HG02610 (cell line): Measurements from ENCODE around the gene IL6R.

Experiments
- ATAC-seq: cut with Tn5 transposase; IDR thresholded peaks from one replicate; pipeline ENCODE4 v1.9.1; 2021; ENCODE audit warnings: mild to moderate bottlenecking, moderate library complexity; ENCODE audit not compliant: unreplicated experiment

IL6R gene

GRCh38 chr1:154423988-154424326, 18.8 kb downstream of the IL6R start:
- ATAC-seq = no peak

GRCh38 chr1:154425172-154425571, 20.0 kb downstream of the IL6R start:
- ATAC-seq = no peak

- no peak for ATAC-seq
Measured at GRCh38 chr1:154427173-154428139, 22.3 kb downstream of the IL6R start.

GRCh38 chr1:154429118-154429517, 24.0 kb downstream of the IL6R start:
- ATAC-seq = no peak

- ATAC-seq = no peak
Measured at GRCh38 chr1:154429841-154430611, 24.9 kb downstream of the IL6R start.

GRCh38 chr1:154430903-154431302, 25.8 kb downstream of the IL6R start:
- ATAC-seq = no peak

- no peak for ATAC-seq
Measured at GRCh38 chr1:154431586-154432373, 26.6 kb downstream of the IL6R start.

GRCh38 chr1:154433161-154433764, 28.1 kb downstream of the IL6R start:
- no peak for ATAC-seq

- no peak for ATAC-seq
Measured at GRCh38 chr1:154434346-154435085, 29.4 kb downstream of the IL6R start.

GRCh38 chr1:154435599-154436200, 30.6 kb downstream of the IL6R start:
- no peak for ATAC-seq

GRCh38 chr1:154436433-154436832, 31.3 kb downstream of the IL6R start:
- ATAC-seq = no peak

- peak; percentile 9 for ATAC-seq
Measured at GRCh38 chr1:154440036-154440804, 35.1 kb downstream of the IL6R start.

GRCh38 chr1:154441241-154441888, 36.2 kb downstream of the IL6R start:
- ATAC-seq = no peak

GRCh38 chr1:154442006-154442740, 37.0 kb downstream of the IL6R start:
- no peak for ATAC-seq

- ATAC-seq = no peak
Measured at GRCh38 chr1:154443274-154444013, 38.3 kb downstream of the IL6R start.

GRCh38 chr1:154445040-154445472, 39.9 kb downstream of the IL6R start:
- ATAC-seq = peak; percentile 71

GRCh38 chr1:154446292-154446691, 41.1 kb downstream of the IL6R start:
- no peak for ATAC-seq
